Umbilical cord (tissue), 2 donors: ENCODE data around the gene JUNB. TPM values are rescaled to one million over a fixed set of nuclear protein-coding genes. Genes with fewer than 3 reads are reported as not detected.
A peak's percentile ranks its signal among the peaks of the same experiment; 100 is the strongest.

ENCODE experiments used
- DNase-seq: peaks from one replicate; pipeline ENCODE4 v3.0.0-alpha.2; 2015; ENCODE audit warnings: low spot score
- total RNA-seq: library from RNA; depleted of rRNA; stranded (reverse); fragments of >200 nt; gene quantifications from one replicate; pipeline ENCODE4 v1.2.3, GENCODE V29; 2014; ENCODE audit warnings: low replicate concordance; ENCODE audit not compliant: insufficient read depth

JUNB gene
- total RNA-seq, 1 donor from 2014 or later, result 277 TPM

DNA sequence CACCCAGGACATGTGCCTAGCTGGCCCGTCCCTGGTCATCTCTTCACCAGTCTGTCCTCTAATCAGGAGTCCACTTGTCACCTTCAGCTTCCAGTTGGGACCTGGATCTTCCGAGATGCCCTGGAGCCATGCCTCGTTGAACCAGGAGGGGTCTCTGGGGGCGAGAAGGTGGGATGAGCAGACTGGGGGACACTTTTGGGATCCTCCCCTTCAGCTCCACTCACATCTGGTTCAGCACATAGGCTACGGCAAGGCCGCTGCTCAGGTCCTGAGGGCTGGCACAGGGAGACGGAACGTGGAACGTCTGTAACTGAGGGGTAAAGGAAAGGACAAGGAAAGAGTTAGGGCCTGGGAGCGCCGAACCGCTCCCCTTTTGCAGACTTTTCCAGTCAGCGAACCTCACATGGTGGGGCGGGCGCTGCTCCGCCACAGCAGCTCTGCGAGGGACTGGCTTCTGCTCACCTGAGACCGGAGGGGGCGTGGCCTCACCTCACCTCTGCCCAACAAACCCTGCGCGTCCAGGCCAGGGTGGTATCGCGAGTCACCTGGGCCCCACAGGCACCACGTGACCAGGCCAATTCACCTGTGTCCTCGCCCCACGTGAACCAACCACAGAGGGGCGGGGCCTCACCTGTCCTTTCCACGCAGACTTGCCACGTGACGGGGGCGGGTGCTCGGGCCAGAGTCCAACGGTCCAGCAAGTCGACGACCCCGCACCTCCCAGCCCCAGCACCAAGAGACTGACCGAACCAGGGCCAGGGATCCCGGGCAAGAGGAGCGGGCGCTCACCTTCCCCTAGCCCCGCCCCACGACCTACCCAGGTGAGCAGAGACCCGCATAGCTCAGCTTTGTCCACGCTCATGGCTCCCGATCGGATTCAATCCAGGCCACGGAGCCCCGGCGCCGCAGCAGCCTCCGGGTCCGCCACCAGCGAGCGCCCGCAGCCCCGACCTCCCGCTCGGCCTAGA is 16.4 kb upstream of the JUNB start, which contains the start of gene HOOK2:
TSS of gene HOOK2 (minus strand) at position 965 of the 968 bp plus-strand sequence. CDS start at position 862, 103 bp downstream.
- DNase-seq, result peak; percentile 60

DNA sequence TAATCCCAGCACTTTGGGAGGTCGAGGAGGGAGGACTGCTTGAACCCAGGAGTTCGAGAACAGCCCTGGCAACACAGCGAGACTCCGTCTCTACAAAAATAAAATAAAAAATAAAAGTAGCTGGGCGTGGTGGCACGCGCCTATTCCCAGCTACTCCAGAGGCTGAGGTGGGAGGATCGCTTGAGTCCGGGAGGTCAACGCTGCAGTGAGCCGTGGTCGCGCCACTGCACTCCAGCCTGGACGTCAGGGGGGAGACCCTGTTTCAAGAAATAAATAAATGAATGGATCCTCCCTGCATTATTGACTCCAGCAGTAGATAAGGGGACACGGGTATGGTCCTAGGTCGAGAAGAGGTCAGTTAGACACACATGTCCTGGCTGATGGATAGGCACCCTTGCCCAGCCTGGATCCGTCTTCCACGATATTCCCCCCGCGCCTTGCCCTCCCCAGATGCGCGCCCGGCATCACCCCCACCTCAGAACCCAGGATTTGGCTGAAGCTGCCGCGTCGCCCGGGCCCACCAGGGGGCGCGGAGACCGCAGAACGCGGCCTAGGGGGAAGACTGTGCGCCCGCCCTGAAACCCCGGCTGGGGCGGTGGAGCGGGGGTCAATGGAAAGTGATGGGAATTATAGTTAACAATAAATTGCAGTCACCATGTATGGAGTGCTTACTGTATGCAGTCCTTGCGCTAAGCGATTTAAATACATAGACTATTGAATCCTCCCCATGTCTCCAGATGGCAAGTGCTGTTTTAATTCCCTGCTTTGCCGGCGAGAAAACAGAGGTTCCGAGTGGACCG is 13.9 kb upstream of the JUNB start:
- DNase-seq, result peak; percentile 88

DNA sequence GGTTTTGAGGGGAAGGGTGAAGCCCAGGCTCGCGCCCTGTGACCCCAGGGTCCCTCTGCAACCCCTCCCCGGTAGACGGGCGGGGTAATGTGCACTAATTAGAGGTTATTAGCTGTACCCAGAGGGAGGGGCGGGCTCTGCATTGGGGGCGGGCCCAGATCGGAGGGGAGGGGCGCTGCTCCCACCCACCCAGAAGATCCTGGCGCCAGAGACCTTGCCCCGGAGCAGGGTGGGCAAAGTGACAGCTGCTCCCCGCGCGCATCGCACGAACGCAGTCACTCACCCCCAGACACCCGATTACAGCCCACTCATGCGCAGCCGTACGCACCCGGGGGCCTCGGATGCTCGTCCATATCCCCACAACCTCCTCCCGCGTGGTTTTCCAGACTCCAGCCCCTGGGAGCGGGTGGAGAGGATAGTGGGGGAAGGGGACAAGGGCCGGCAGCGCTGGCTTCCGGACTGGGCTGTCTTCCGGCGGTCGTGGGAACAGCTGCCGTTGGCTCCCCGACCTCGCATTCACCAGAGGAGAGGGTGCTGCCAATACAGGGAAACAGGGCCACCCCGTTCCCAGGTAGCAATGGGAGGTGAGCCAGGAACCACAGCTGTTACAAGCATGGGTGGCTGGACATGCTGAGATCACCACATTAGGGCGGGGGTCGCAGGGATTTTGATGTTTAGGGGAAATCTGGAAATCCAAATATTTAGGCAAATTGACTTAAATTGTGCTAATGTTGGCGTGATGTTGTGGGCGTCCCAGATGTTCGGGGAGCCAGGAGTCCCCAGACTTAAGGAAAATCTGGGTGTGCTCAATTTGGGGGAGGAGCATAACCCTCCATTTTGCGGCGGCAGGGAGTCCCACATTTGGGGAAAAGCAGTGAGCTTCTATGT is 13.0 kb upstream of the JUNB start:
- DNase-seq, result peak; percentile 89

DNA sequence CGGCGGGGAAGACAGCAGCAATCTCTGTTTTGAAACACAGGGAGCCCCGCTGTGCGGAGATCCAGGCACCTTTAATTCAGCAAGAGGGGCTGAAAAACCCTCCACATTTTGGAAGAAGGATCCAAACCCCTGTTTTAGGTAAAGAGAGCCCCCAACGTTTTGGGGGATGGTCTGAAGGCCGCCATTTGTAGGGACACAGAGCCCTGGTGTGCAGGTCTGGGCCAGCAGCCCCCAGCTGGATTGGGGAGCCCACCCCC is 12.5 kb upstream of the JUNB start:
- no peak for DNase-seq

DNA sequence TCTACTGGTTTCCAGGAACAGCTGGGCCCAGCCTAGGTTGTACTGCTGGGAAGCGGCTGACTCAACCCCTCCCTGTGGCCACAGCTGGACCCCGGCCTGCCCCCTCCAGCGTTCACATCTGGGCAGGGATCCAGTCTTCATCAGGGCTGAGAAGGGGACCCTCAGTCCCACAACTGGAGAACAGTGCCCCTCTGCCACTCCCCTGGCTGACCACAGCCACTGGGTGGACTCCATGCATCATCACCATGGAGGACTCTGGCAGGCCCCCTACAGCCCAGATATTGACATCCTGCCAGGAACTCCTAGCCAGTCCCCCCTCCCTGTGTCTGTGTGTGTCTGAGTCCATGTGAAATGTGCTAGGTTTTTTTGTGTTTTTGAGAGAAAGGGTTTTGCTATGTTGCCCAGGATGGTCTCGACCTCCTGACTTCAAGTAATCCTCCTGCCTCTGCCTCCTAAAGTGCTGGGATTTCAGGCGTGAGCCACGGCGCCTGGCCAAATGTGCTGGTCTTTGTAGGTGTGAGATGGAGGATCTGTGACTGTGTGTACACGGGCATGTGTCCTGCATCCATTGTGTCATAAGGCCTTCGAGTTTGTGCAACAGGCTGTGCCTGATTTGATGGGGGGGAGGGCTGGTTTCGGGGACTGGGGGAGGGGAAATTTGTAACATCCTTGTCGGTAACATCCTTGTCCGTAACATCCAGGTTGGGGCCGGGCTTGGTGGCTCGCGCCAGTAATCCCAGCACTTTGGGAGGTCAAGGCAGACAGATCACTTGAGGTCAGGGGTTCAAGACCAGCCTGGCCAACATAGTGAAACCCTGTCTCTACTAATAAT is 11.9 kb upstream of the JUNB start:
- DNase-seq, result peak; percentile 91

DNA sequence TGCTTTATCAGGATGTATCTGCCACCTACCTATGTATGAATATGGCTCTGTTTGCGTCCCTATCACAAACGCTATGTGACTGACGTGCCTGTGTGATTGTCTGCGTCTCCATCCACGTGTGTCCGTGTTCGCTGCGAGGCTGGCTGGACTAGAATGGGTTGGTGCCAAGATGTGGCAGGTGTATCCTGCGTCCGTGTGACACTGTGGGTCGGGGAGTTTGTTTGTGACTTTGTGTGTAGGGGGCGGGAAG is 9.2 kb upstream of the JUNB start:
- no peak for DNase-seq

DNA sequence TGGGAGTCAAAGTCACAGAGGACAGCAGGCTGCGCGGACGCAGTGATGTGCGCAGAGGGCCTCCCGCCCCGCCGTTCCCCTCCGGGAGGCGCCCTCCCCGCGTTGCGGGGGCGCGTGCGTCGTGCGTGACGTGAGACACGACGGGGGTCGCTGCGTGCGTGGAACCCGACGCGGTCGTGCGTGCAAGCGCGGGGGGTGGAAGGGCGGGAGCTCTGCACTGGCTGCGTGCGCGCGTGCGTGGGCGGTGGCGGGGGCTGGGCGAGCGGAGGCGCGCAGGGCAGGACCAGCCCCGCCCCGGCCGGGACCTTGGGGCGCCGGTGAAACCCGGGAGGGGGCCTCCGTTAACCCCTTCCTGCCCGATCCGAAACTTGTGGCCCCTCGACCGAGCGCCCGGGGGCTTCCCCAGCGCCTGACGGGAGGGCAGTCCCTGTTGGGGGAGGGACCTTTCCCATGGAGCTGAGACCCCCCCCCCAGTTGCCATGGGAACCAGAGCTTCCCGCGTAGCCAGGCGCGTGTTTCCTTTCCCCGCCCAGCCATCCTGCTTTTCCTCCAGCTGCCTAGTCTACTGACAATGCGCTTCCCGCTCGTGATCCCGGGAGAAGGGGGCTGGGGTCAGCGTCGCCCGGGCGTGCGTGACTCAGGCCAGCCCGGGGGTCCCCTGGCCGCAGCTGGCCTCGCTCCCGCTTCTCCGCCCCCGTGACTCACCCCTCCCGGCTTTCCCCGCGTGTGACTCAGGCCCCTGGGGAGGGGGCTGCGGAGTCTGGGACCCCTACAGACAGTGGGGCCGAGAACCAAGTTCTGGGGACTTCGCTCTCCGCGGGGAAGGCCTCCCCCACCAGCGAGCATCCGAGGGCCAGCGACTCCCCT is 8.6 kb upstream of the JUNB start:
- DNase-seq, result peak; percentile 93

DNA sequence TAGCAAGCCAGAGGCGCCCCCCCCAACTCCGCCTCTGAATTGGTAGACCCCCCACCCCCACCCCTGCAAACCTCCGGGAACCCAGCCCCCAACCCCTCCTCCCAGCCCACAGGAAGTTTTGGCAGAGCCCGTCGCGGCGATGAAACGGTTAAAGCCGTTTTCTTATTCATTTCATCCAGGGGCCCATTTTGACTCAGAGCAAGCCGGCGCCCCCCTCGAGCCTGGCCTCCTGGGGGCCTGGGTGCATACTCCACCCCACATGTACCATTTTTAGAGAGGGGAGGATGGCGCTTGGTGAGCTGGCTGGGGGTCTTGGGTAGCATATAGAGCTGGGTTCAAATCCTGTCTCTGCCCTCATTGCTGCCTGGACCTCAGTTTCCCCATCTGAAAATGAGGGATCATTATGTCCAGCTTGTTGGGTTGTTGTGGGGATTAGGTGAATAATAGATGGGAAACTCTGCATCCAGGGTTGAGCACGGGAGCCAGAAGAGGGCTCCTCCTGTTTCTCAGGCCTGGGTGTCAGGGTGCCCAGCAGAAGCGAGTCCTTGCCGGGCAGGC is 7.9 kb upstream of the JUNB start:
- peak; percentile 61 for DNase-seq

DNA sequence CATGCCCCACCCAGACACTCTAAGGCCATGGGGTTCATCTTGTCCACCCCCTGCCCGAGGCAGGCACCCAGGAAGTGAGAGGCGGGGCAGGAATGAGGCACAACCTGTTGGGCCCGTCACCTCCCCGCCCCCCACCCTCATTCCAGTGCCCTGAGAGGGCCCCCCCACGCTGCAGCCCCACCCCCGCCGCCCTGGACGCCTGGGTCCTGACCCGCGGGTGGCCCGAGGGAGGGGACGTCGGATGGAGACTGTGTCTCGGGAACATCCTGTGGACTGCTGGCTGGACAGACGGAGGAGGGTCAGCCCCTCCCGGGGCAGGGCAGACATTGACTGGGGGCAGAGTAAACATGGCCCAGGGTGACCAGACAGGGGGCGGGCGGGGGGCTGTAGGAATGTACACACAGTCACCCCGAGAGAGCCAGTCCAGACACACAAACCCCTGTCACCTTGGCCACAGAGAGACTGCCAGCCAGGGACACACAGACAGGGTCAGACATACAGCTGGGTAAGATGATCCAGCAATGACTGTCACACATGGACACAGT is 7.4 kb upstream of the JUNB start:
- peak; percentile 39 for DNase-seq

DNA sequence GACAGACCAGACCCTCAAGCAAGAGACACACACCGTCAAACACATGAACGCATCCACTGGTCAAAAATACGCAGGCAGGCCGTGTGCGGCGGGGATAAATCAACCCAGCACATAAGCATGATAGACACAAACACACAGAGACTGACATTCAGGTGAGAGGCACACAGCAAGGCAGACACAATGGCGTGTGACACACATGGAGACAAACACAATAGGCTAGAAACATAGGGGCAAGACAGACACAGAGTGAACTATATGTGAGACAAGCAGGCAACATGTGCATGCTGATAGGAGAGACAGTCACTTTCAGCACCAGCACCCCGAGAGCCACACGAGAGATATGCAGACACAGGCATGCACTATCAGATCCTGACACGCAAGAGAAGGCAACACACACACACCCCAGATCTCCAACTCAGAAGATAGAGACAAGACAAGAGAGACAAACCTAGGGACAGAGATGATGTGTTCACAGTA is 6.9 kb upstream of the JUNB start:
- DNase-seq, result peak; percentile 45

DNA sequence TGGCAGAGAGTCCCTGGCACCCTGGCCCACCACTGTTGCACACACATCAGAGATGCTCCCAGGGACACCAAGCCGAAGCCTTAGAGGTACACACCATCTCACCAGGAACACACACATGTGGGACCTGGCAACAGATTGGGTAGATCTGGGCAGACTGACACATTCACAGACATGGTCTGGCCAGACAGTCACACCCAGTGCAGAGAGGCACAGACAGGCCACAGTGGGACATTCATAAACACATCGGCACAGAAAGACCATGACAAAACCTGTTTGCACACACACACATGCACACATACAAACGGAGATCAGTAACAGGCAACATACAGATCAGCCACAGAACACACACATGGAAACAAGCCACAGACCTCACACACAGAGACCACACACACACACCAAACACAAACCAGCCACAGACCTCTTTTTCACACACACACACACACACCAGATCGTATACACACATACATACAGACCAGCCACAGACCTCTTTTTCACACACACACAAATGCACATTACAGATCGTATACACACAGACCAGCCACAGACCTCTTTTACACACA is 6.3 kb upstream of the JUNB start:
- peak; percentile 49 for DNase-seq

DNA sequence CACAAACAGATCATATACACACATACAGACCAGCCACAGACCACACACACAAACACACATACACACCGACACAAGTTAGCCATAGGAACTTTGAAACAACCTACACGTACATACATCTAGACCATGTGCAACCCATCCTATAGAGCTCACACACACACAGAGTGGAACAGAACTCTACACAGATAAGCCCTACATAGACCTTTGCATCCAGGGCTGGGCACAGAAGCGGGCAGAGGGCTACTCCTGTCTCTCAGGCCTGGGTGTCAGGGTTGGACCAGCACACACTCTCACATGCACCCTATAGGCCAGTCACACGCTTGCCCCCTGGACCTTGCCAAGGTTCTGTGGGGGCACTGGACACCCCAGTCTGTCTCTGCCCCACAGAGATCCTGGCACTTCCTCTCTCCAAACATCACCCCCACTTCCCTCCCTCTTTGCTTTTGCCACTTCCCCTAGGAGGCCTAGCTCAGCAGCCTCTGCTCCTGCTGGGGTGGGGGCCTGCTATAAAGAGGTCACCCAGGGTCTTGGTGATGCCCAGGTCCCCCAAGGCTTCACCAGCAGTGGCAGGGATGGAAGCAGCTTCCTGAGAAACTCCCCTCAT is 5.8 kb upstream of the JUNB start:
- DNase-seq, result peak; percentile 51

DNA sequence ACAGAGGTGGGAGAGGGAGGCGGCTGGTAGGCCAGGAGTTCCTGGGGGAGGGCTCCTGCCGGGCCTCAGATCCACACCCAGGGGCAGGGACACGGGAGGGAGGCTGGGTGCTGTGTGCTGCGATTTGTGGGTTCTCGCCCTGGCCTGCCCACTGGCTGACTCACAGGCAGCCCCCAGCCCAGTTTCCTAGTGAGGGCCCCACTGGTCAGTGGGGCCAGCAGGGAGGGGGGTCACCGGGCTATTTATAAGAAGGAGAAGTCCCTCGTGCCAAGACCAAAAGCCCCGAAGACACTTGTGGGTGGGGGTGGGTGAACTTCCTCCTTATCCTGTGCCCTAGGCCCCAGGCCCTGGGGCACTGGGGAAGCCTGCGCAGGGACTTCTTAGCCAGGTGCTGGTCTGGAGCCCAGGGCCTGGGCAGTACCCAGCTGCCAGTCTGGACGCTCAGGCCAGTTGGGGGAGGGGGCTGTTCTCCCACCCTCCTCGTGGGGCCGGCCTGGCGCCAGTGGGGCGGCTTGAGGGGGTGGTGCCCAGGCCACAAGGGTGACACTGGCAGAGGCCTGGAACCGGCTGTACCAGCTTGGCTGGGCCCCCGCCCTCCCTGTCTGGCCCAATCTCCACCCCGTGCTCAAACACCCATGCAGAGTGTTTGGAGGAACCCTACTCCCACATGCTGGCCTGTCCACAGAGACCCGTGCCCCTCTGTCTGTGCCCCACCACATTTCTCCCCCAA is 5.0 kb upstream of the JUNB start:
- DNase-seq, result peak; percentile 79

DNA sequence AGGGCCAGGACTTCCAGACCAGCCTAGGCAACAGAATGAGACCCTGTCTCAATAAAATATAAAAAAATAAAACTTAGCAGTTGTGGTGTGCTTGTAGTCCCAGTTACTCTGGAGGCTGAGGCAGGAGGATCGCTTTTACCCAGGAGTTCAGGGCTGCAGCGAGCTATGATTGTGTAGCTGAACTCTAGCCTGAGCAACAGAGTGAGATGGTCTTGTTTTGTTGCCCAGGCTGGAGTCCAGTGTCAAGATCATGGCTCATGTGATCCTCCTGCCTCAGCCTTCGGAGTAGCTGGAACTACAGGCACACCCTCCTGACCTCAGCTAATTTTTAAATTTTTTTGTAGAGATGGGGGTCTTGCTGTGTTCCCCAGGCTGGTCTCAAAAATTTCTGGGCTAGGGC is 4.3 kb upstream of the JUNB start:
- peak; percentile 23 for DNase-seq

DNA sequence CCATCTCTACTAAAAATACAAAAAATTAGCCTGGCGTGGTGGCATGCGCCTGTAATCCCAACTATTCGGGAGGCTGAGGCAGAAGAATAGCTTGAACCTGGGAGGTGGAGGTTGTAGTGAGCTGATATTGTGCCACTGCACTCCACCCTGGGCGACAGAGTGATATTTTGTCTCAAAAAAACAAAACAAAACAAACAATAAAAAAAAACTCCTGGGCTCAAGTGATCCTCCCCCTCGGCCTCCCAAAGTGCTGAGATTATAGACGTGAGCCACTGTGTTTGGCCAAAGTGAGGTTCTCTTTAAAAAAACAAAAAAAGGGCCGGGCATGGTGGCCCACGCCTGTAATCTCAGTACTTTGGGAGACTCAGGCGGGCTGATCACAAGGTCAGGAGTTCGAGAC is 3.8 kb upstream of the JUNB start:
- DNase-seq, result no peak

DNA sequence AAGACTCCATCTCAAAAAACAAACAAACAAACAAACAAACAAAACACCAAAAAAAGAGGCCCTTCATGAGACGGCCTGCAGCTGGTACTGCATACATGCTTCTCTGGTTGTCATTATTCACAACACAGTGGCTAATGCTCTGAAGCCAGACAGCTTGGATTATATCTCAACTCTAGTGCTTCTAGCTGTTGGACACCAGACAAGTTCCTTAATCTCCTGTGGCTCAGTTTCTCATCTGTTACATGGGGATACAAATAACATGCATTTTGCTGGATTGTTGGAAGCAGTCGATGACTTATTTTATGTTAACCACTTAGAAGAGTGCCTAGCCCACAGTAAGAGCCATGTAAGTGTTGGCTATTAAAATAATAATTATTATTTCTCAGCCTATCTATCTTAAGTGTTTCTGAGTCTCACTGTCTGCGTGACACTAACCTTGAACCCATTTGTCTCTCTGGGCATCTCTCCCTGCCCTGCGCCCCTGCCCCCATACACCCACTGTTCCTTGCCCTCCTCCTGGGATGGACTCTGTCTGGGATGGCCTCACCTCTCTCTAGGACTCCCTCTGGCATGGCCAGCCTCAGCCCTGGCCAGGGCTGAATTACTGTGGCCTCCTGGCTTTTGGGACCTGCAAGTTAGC is 3.1 kb upstream of the JUNB start:
- peak; percentile 96 for DNase-seq

DNA sequence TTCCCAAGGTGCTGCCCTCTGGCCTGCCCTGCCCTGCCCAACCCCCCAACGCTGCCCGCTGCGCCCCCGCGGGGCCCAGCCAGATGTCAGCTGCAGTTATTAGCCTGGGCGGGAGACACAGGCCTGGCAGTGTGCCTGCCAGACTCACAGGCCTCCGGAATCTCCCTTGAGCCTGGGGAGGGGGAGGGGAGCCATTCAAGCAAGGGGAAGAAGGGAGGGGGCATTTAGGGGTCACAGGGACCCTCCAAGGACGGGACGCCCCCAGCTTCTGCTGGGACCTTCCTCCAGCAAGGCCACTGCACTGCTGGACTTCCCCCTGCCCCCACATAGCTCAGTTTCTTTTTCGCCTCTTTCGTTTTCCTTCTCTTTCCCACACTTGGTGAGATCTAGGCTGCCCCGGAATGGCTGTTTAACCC is 2.6 kb upstream of the JUNB start:
- peak; percentile 97 for DNase-seq
